Hematopoietic multipotent progenitor cell treated with erythropoietin and hydrocortisone succinate and interleukin-3 and kit ligand, for 15 days (in vitro differentiated cells): ENCODE measurements around the gene MYO10.

Experiments
- DNase-seq: peaks from one replicate; pipeline ENCODE4 v3.0.0-alpha.2; 2015; ENCODE audit warnings: low spot score

Gene MYO10

GRCh38 chr5:16916262-16916878 is 19.7 kb downstream of the MYO10 start:
- DNase-seq, result no peak

GRCh38 chr5:16914584-16914983 is 21.5 kb downstream of the MYO10 start:
- DNase-seq, result no peak

DNA sequence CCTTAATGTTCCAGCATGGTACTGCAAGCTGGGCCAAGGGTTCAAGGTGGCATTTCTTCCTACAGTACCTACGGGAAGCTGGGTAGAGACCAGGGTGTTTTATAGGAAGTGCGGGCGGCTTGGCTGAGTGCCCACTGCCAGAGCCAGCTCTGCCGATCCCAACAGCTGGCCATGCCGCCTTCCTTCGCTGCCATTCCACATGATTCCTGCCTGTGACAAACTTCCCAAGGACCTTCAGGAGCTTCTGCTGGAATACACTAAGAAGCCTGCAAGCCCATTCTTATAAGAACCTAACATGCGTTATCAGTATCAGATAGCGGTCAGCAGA is 22.0 kb downstream of the MYO10 start:
- DNase-seq, result no peak

- no peak for DNase-seq
These were observed 22.6 kb downstream of the MYO10 start for GRCh38 chr5:16913187-16914107.

DNA sequence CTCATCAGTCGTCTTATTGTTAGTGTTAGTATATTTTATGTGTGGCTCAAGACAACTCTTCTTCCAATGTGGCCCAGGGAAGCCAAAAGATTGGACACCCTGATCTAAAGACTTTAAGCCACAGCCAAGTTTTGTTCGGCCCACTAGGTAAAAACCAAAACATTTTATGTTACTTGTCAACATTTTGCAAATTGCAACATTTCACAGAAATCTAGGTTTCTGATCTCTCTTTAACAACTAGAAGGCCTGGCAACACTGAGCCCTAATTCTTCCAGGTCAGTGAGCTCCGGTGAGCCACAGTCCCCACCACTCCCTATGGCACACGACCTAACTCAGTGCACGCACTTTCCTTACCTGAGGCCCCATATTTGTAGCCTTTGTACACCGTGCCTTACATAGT is 24.0 kb downstream of the MYO10 start:
- DNase-seq, result no peak

DNA sequence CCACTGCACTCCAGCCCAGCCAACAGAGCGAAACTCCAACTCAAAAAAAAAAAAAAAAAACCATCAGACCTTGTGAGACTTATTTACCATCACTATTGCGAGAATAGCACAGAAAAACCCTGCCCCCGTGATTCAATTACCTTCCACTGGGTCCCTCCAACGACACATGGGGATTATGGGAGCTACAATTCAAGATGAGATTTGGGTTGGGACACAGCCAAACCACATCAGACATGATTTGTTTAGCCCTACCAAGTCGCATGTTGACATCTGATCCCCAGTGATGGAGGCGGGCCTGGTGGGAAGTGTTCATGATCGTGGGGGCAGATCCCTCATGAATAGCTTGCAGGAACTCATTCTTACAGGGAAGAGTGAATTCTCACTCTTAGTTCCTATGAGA is 26.6 kb downstream of the MYO10 start:
- no peak for DNase-seq

DNA sequence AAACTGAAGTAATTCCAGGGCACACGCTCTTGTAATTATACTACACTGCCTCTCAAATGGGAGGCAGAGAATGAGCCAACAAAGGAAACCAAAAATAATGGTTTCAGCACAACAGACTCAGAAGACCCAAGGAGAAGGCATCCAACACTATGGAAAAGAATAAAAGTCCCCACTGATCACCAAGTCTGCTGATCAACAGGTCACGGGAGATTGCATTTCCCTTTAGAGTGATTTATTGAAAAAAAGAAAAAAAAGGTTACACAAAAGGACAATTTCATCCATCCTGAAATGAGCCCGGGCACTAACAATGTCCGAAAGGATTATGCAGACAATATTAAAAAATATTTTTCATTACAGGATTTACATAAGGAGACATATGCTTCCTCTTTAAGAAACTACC is 28.8 kb downstream of the MYO10 start:
- no peak for DNase-seq

DNA sequence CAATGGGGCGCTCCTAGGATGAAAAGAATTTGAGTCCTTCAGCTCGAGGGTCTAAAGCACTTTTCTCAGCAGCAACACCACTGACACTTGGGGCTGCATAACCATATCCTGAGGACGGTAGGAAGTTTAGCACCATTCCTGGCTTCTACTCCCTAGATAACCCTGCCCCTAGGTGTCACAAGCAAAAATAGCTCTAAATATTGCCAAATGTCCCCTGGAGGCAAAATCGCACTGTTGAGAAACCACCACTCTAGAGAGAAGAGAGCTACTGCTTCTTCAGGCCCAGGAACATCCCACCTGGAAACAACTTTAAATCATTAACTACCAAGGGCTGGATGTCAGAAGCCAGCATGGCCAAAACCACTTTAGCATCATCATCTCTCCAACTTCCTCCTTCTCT is 29.8 kb downstream of the MYO10 start:
- no peak for DNase-seq

- no peak for DNase-seq
These were observed 32.4 kb downstream of the MYO10 start for GRCh38 chr5:16903480-16904300.

- DNase-seq, result no peak
These were observed 33.2 kb downstream of the MYO10 start for GRCh38 chr5:16902846-16903245.

- no peak for DNase-seq
These were observed 35.0 kb downstream of the MYO10 start for GRCh38 chr5:16901021-16901644.

DNA sequence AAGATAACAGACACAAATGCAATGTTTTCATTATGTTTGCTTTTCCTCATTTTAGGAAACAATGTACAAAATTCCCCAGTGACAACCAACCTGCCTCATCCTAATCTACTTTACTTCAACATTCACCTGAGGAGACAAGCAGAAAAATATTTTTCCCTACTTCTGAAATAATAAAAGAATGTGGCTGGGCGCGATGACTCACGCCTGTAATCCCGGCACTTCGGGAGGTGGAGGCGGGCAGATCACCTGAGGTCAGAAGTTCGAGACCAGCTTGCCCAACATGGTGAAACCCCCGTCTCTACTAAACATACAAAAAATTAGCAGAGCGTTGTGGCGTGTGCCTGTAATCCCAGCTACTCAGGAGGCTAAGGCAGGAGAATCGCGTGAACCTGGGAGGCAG is 36.9 kb downstream of the MYO10 start:
- DNase-seq, result no peak

DNA sequence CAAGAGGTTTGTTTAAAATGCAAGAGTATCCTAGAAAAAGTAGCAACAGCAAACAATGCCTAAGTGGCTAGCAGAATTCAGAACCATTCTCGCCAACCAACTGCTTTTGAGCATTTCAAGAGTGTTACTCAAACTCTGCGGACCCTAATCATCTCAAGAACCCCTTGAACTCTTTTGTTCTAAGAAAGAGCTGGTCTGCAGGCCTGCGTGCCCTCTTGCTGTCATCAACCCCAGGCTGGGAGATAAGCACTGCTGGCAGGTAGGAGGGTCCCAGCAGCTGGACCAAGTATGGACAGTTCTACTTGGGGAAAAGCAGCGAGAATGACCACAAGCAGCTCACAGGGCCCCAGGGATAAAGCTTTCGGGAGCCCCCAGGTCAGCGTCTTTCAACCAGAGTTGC is 38.3 kb downstream of the MYO10 start:
- no peak for DNase-seq

DNA sequence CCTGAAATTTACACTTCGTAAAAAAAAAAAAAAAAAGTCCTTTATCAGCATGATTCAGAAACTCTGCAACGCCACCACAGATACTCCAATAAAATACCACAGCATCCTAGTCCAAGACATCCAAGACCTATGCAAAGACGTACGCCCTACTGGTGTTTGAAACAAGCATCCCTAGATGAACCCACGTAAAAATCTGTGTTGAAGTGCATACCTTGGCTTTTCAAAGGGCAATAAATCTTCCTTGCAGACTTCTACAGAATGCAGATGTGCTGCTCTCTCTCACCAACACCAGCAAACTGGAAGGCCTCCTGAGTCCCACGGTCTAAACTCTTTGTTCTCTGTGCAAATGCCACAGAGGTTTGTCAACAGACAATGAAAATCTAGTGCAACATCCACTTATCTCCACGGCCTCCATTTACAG is 38.8 kb downstream of the MYO10 start:
- DNase-seq, result no peak

DNA sequence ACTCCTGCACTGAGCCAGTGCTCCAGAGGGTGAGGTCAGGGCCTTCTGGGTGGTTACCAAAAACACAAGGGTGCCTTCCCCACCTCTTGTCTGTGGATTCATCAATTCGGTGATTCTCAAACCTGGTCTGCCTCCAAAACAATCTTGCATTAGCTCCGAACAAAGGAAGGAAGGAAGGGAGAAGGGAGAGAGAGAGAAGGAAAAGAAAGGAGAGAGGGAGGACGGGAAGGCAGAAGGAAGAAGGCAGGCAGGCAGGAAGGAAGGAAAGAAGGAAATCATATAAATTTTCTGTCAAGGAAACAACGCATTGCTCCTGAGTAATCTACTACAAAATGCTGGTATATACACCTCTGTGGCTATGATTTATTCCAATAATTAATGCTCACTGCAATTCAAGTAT is 39.3 kb downstream of the MYO10 start:
- DNase-seq, result no peak

DNA sequence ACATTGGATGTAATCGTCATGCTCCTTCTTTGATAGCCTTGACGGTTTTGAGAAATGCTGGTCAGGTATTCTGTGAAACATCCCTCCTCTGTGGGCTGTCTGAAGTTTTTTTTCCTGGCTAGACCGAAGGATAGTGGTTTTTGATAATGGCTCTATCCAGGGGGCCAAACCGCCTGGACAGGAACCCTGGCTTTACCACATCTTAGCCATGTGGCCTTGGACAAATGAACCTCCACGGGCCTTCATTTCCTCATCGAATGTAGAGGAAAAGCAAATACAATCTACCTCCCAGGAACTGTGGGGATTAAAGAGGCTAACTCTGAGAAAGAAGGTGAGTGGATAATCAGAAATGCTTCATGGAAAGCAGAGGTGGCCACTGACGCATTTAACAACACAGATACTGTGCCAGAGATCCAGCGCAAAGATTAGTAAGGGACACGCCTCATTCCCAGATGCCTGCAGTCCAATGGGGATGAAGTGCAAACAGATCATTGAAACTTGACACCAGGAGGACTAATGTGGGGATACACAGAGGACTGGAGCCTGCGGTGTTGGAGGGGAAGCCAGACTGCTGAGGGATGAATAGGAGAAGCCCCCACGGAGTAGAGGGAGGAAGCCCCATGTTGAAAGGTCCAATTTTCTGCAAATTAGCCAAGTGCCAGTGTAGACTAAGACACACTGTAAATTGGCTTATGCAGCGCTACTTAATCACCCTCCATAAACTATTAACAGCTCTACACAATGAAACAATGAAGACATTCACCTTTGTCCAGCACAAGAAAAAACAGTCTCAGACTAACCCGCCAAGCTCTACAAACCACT is 41.6 kb downstream of the MYO10 start:
- DNase-seq, result no peak

- no peak for DNase-seq
These were observed 45.1 kb downstream of the MYO10 start for GRCh38 chr5:16891033-16891432.

DNA sequence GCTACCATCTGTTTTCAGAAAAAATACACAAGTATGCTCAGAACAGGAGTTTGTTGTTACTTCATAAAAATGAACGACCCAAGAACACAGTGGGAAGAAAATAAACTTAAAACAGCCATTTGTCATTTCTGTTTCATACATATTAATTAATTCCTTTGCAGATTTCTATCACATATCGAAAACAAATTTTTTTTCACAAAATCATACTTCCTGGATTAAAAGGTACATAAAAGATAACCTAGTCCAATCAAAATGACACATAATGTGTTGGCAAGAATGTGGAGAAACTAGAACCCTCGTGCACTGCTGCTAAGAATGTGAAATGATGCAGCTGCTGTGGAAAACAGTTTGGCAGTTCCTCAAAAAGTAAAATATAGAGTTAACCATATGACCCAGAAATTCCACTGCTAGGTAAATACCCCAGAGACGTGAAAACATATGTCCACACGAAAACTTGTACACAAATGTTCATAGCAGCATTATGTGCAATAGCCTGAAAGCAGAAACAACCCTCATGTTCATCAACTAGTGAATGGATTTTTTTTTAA is 46.0 kb downstream of the MYO10 start:
- DNase-seq, result no peak

DNA sequence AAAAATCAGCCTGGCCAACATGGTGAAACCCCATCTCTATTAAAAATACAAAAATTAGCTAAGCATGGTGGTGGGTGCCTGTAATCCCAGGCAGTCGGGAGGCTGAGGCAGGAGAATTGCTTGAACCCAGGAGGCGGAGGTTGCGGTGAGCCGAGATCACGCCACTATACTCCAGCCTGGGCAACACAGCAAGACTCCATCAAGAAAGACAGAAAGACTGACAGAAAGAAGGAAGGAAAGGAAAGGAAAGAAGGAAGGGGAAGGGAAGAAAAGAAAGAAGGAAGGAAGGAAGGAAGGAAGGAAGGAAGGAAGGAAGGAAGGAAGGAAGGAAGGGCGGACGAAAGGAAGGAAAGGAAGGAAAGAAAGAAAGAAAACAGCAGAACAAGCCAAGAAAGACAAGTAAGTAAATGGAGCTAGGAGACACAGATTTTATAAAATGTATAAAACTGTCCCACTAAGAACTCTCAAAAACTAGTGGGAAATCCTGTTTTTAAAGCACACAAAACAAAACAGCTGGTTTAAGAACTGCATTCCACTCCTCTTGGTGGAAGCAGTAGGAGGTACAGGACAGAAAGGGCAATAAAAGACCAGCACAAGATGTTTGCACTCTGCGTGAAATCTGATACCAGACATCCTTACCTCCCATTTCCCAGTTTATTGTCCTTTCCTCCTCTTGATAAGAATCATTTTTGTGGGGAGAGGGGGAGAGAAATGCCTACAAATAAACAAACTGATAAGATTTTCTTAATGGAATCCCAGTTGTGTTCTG is 46.7 kb downstream of the MYO10 start:
- DNase-seq, result no peak

DNA sequence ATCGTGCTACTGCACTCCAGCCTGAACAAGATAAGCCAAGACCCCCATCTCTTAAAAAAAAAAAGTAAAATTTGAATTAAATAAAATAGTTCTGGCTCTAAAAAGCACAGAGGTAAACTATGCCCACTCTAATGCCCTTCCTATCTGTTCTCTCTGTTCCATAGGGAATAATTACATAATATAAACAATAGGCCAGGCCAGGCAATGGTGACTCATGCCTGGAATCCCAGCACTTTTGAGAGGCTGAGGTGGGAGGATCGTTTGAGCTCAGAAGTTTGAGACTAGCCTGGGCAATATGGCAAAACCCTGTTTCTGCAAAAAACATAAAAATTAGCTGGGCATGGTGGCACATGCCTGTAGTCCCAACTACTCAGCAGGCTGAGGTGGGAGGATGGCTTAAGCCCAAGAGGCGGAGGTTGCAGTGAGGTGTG is 47.4 kb downstream of the MYO10 start:
- DNase-seq, result no peak
